Measurements from ENCODE around the gene PPP1R14D.

- TF ChIP-seq POLR2A (IDR thresholded peaks at IDR 0.05) (no peak), POLR2AphosphoS5 (IDR thresholded peaks at IDR 0.05) (peak in 1 of 3 donors; percentile 79)
- TF ChIP-seq, protein P1, sequence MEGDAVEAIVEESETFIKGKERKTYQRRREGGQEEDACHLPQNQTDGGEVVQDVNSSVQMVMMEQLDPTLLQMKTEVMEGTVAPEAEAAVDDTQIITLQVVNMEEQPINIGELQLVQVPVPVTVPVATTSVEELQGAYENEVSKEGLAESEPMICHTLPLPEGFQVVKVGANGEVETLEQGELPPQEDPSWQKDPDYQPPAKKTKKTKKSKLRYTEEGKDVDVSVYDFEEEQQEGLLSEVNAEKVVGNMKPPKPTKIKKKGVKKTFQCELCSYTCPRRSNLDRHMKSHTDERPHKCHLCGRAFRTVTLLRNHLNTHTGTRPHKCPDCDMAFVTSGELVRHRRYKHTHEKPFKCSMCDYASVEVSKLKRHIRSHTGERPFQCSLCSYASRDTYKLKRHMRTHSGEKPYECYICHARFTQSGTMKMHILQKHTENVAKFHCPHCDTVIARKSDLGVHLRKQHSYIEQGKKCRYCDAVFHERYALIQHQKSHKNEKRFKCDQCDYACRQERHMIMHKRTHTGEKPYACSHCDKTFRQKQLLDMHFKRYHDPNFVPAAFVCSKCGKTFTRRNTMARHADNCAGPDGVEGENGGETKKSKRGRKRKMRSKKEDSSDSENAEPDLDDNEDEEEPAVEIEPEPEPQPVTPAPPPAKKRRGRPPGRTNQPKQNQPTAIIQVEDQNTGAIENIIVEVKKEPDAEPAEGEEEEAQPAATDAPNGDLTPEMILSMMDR (IDR thresholded peaks at IDR 0.05) = no peak
Measured at GRCh38 chr15:40787344-40787841, 41.1 kb downstream of the PPP1R14D start.
